AG09319 (cell line): Measurements from ENCODE around the gene SORCS1.

Experiments used
- DNase-seq: peaks from one replicate; pipeline ENCODE4 v3.0.0-alpha.2; 2010; ENCODE audit warnings: low read depth; ENCODE audit errors: extremely low read depth
- TF ChIP-seq, protein P1 (sequence below): IDR thresholded peaks from 2 replicates; pipeline ENCODE4 v1.5.1; 2011; ENCODE audit warnings: low read depth, mild to moderate bottlenecking, inconsistent platforms, low read length, moderate library complexity

The SORCS1 gene

DNA sequence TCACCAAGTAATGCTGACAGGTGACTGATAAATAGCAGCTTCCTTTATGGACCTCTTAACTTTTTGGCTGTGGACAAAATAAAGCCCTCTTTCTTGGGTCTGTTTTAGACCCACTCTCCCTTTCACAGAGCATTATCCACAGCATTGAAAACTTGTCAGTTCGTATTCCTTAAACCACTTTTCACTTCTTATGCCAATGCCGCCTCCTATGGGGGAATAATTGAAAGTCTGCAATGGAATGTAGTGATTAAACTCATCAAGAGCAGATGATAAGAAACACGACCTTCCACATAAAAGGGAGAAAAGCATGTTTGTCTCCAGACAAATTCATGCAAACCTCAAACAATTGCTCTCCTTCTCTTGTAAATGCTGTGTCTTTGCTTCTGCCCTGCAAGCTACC, 153.4 kb downstream of the SORCS1 start:
- TF ChIP-seq, protein P1, sequence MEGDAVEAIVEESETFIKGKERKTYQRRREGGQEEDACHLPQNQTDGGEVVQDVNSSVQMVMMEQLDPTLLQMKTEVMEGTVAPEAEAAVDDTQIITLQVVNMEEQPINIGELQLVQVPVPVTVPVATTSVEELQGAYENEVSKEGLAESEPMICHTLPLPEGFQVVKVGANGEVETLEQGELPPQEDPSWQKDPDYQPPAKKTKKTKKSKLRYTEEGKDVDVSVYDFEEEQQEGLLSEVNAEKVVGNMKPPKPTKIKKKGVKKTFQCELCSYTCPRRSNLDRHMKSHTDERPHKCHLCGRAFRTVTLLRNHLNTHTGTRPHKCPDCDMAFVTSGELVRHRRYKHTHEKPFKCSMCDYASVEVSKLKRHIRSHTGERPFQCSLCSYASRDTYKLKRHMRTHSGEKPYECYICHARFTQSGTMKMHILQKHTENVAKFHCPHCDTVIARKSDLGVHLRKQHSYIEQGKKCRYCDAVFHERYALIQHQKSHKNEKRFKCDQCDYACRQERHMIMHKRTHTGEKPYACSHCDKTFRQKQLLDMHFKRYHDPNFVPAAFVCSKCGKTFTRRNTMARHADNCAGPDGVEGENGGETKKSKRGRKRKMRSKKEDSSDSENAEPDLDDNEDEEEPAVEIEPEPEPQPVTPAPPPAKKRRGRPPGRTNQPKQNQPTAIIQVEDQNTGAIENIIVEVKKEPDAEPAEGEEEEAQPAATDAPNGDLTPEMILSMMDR: no peak

DNA sequence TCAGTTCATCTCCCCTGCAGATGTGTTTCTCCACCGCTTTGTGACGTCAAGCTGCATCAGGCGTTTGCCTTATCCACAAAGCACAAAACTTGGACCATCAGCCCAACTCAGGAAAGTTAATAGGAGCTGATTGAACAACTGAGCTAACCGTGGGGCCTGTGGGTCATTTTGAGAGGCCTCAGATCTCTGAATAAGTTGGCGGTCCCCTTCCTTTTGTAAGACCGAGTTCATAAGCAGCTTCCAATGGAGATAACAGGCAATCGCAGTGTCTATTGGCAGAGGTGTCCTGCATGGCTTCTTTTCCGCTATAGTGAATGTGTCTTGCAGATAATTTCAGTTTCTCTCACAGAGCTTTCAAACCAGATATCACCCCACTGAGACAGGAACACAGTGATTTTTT, 154.0 kb downstream of the SORCS1 start:
- no peak for DNase-seq
- TF ChIP-seq, protein P1: no peak

More for the DNA sequence above, 153.4 kb downstream of the SORCS1 start:
- DNase-seq: no peak

DNA sequence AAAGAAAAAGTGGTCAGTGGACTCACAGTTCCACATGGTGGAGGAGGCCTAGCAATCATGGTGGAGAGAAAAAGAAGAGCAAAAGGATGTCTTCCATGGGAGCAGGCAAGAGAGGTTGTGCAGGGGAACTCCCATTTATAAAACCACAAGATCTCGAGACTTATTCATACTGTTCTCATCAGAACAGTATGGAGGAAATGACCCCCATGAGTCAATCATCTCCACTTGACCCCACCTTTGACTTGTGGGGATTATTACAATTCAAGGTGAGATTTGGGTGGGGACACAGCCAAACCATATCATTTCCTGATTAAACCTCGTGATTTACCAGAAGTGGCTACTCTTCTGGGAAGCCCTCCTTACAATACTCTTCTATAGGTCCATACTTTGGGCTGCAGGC, 160.1 kb downstream of the SORCS1 start:
- TF ChIP-seq, protein P1: no peak
- DNase-seq: no peak

DNA sequence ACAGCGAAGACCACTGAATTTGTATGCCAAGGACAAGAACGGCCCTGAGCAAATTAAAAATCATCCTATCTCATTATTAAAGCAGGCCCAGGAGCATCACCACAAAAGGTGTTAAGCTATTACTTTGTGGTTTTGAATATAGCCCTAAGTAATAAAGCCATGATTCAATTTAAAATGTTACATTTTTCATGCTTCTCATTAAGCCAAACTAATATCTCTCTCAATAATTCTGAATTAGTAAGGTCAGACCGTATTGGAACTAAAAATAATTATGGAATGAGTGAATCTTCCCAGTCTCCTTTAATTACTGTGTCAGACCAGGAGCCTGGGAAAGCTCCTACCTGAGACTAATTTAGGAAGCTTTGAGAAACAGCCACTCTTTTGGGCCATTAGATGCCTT, 162.4 kb downstream of the SORCS1 start:
- no peak for DNase-seq
- TF ChIP-seq, protein P1: no peak

DNA sequence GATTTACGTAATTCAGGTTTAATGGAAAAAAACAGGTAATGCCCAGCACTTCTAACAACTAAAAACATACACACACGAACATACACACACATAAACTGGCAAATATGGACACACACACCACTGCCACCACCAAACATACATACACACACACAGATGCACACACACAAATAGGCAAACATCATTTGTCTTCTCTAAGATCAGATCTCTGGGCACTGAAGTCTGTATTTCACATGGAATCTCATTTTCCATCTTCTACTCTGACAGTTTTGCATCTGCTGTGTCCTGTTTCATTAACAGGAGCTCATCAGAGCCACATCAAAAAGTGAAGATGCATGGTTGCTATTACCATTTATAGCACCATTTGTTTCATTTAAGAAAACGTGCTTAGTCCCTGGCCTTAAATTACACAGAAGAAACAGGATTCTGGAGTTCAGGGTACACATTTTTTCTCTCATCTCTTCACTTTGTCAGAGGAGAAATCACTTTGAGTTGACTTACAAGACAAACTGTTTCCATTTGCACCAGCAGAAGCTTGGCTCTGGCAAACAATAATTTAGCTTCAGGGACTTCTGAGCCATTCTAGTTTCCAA, 165.3 kb downstream of the SORCS1 start:
- DNase-seq: no peak
- TF ChIP-seq, protein P1: no peak

DNA sequence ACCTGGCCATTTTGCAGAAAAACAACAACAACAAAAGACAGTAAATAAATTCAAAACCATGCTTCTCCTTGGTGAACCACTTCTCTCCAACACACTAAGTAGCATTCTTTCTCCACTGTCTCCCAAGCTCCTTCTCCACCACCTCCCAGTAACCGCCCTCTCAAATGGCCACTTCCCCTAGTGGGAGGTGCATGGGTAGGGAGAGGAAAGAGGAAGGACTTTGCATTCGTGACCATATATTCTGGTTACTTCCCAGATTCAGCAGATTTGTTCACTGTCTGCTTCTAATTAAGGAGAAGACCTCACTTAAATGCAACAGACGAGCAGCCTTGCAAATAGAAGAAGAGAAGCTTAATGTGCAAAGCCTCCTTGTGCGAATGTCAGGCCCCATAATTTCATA, 166.8 kb downstream of the SORCS1 start:
- TF ChIP-seq, protein P1: no peak

DNA sequence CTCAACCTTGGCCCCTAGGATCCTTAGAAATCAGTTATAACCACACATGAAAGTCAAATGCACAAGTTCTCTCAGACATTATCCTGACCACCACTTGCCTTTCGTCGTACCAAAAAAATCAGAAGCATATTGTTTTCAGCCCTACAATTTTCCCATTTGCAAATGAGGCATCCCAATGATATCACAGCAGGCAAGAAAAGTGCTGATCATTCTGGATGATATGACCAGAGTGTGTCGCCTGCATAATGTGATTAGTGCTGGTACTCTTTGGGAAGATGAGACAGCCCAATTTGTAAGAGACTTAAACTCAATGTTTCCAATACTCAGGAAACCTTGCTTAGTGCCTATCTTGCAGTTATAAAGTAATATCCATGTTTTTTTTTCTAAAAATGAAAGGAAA, 168.0 kb downstream of the SORCS1 start:
- DNase-seq: no peak
- TF ChIP-seq, protein P1: no peak

More for the DNA sequence above, 166.8 kb downstream of the SORCS1 start:
- DNase-seq: no peak
